Keratinocyte (primary cell): ENCODE data around the gene GTF2A1L. TPM values are rescaled to one million over a fixed set of nuclear protein-coding genes. Genes with fewer than 3 reads are reported as not detected.

Source experiments
- DNase-seq: peaks from one replicate; pipeline ENCODE4 v3.0.0-alpha.2; 2011; ENCODE audit warnings: low read depth, missing footprints, low spot score
- FAIRE-seq: peaks from 2 replicates; lab custom pipeline; 2011; peaks lifted over from hg19 to GRCh38; lab: Jason Lieb, UNC
- H2AFZ ChIP-seq: 2 replicates; pipeline ENCODE4 v1.6.0; 2012; ENCODE audit warnings: low read length, control low read depth, inconsistent platforms; ENCODE audit not compliant: control insufficient read depth
- H3K27ac ChIP-seq: 2 replicates; pipeline ENCODE4 v1.5.1; 2011; ENCODE audit warnings: low read length; ENCODE audit not compliant: control insufficient read depth, insufficient read depth
- H3K27me3 ChIP-seq: 3 replicates; pipeline ENCODE4 v1.6.0; 2011; ENCODE audit warnings: low read length; ENCODE audit not compliant: control insufficient read depth, insufficient read depth; ENCODE audit errors: extremely low read depth
- H3K36me3 ChIP-seq, 2 experiments: 2 replicates in 1 of 2; 3 replicates in 1 of 2; pipeline ENCODE4 v1.5.1; 2011; ENCODE audit warnings: low read length in 2 of 2, mild to moderate bottlenecking in 1 of 2; ENCODE audit not compliant: control insufficient read depth in 2 of 2, insufficient read depth in 2 of 2; ENCODE audit errors: extremely low read depth in 1 of 2
- H3K4me1 ChIP-seq: 3 replicates; pipeline ENCODE4 v1.5.1; 2011; ENCODE audit warnings: low read length; ENCODE audit not compliant: control insufficient read depth, insufficient read depth; ENCODE audit errors: extremely low read depth
- H3K4me2 ChIP-seq: 3 replicates; pipeline ENCODE4 v1.6.0; 2011; ENCODE audit warnings: low read depth, low read length; ENCODE audit not compliant: control insufficient read depth, insufficient read depth; ENCODE audit errors: extremely low read depth
- H3K4me3 ChIP-seq, 3 experiments: fragments of 200-600 bp in 1 of 3; sonication (generic) in 1 of 3; 2 replicates in 2 of 3; 3 replicates in 1 of 3; pipeline ENCODE4 v1.5.1; 2011 to 2016; ENCODE audit warnings: low read length in 3 of 3, mild to moderate bottlenecking in 3 of 3, control low read depth in 2 of 3, inconsistent platforms in 1 of 3, low read depth in 1 of 3, mixed read lengths in 1 of 3, mixed run types in 1 of 3, moderate library complexity in 1 of 3; ENCODE audit not compliant: control insufficient read depth in 2 of 3, insufficient read depth in 2 of 3; ENCODE audit errors: extremely low read depth in 1 of 3
- H3K79me2 ChIP-seq: 2 replicates; pipeline ENCODE4 v1.6.0; 2012; ENCODE audit warnings: low read length; ENCODE audit not compliant: control insufficient read depth, insufficient read depth
- H3K9ac ChIP-seq: 3 replicates; pipeline ENCODE4 v1.6.0; 2011; ENCODE audit warnings: low read length; ENCODE audit not compliant: control insufficient read depth, insufficient read depth; ENCODE audit errors: extremely low read depth
- H3K9me1 ChIP-seq: 3 replicates; pipeline ENCODE4 v1.6.0; 2011; ENCODE audit warnings: low read length; ENCODE audit not compliant: control insufficient read depth, insufficient read depth; ENCODE audit errors: extremely low read depth
- H3K9me3 ChIP-seq: 2 replicates; pipeline ENCODE4 v1.5.1; 2012; ENCODE audit warnings: low read depth, low read length; ENCODE audit not compliant: control insufficient read depth
- H4K20me1 ChIP-seq: 3 replicates; pipeline ENCODE4 v1.6.0; 2011; ENCODE audit warnings: low read length; ENCODE audit not compliant: control insufficient read depth, insufficient read depth; ENCODE audit errors: extremely low read depth
- CTCF ChIP-seq, 3 experiments: IDR thresholded peaks in 1 of 3; conservative IDR thresholded peaks in 1 of 3; optimal IDR thresholded peaks in 1 of 3; 2 replicates in 2 of 3; 3 replicates in 1 of 3; pipeline versions ENCODE3 to v1.5.1; 2011; ENCODE audit warnings: low read length in 3 of 3, mild to moderate bottlenecking in 3 of 3, moderate library complexity in 2 of 3, control low read depth in 1 of 3, inconsistent platforms in 1 of 3; ENCODE audit not compliant: insufficient read depth in 2 of 3; ENCODE audit errors: extremely low read depth in 1 of 3
- EZH2 ChIP-seq: IDR thresholded peaks from one replicate; pipeline ENCODE4 v1.6.1; 2012; ENCODE audit warnings: inconsistent platforms, mild to moderate bottlenecking, low read length, moderate library complexity
- dilution Hi-C: fragments of 300-500 bp; cut with MboI; formaldehyde crosslinking; loops from one replicate; pipeline ENCODE4 v1.7.0; 2020; ENCODE audit warnings: low sequenced_read_pairs; ENCODE audit not compliant: extremely low pct_ligation_motif_present
- polyA plus RNA-seq, 5 experiments: library from polyadenylated mRNA; depleted of rRNA in 3 of 5; stranded (reverse) in 3 of 5; stranded (forward) in 1 of 5; unstranded in 1 of 5; fragments of >200 nt; gene quantifications; 1 replicate in 1 of 5; 2 replicates in 3 of 5; 3 replicates in 1 of 5; pipeline versions ENCODE4 v1.2.1 to v1.2.3, GENCODE V29; 2011 to 2012; ENCODE audit warnings: missing spikeins in 2 of 5, low read depth in 1 of 5, low replicate concordance in 1 of 5

GTF2A1L gene
- polyA plus RNA-seq, 1 donor (not counting 4 experiments of a cell fraction or from before 2014, with no cell fraction given) = not detected

GRCh38 chr2:48601349-48601748 is 16.3 kb upstream of the GTF2A1L start:
- peak; percentile 57 for FAIRE-seq

GRCh38 chr2:48605482-48606175 is 12.0 kb upstream of the GTF2A1L start:
- no peak overlapping the region for H3K27ac ChIP-seq
- no peak overlapping the region for H3K9ac ChIP-seq
- no peak overlapping the region for H3K4me3 ChIP-seq
- H3K4me2 ChIP-seq = no peak overlapping the region
- H3K36me3 ChIP-seq = no peaks in the 10 kb centered on the region
- no peaks in the 10 kb centered on the region for H3K9me3 ChIP-seq
- no peaks in the 10 kb centered on the region for H3K27me3 ChIP-seq
- H3K4me1 ChIP-seq = peaks cover 8% of the 10 kb centered on the region
- FAIRE-seq (no peak), DNase-seq (no peak)
- no peaks in the 10 kb centered on the region for H3K9me1 ChIP-seq
- H2AFZ ChIP-seq = no peak overlapping the region
- no peaks in the 10 kb centered on the region for H3K79me2 ChIP-seq
- TF ChIP-seq CTCF (optimal IDR thresholded peaks at IDR 0.05 in 1 of 3, IDR thresholded peaks at IDR 0.05 in 1 of 3, conservative IDR thresholded peaks at IDR 0.05 in 1 of 3; ENCODE audit: extremely low read depth in 1 of 3, insufficient read depth in 2 of 3, low read length in 3 of 3) (no peak), EZH2 (no peak)
- no peaks in the 10 kb centered on the region for H4K20me1 ChIP-seq
- dilution Hi-C loops = no loop called here

More at GRCh38 chr2:48601349-48601748, 16.3 kb upstream of the GTF2A1L start:
- Histone ChIP-seq H3K9ac (no peak overlapping the region), H3K27ac (no peak overlapping the region), H3K9me1 (no peaks in the 10 kb centered on the region), H3K4me2 (no peak overlapping the region), H3K36me3 (no peaks in the 10 kb centered on the region), H3K4me1 (no peaks in the 10 kb centered on the region), H3K27me3 (no peaks in the 10 kb centered on the region), H3K79me2 (no peaks in the 10 kb centered on the region), H4K20me1 (no peaks in the 10 kb centered on the region), H3K4me3 (no peak overlapping the region), H3K9me3 (no peaks in the 10 kb centered on the region), H2AFZ (no peak overlapping the region)
- peak; percentile 54 to 88 (median 86) for TF ChIP-seq CTCF (optimal IDR thresholded peaks at IDR 0.05 in 1 of 3, IDR thresholded peaks at IDR 0.05 in 1 of 3, conservative IDR thresholded peaks at IDR 0.05 in 1 of 3; ENCODE audit: extremely low read depth in 1 of 3, insufficient read depth in 2 of 3, low read length in 3 of 3)
- TF ChIP-seq EZH2 = no peak
- DNase-seq = no peak
- dilution Hi-C loops = no loop called here
